Ovary (tissue), 9 donors: ENCODE results near the gene COG5. TPM values are rescaled to one million over a fixed set of nuclear protein-coding genes. Genes with fewer than 3 reads are reported as not detected.

Experiments
- DNase-seq, 5 donors: peaks; one replicate each; pipeline ENCODE4 v3.0.0-alpha.2; 2019 to 2020
- H3K27ac ChIP-seq, 2 donors: fragments of 200-600 bp; one replicate each; pipeline versions ENCODE4 v1.5.1 to v1.8.0; 2019 to 2022
- H3K27me3 ChIP-seq: fragments of 200-600 bp; one replicate; pipeline ENCODE4 v1.8.0; 2022
- H3K36me3 ChIP-seq: fragments of 200-600 bp; sonication (generic); one replicate; pipeline ENCODE4 v1.5.1; 2019
- H3K4me1 ChIP-seq: one replicate; pipeline ENCODE4 v1.8.1; 2013; ENCODE audit warnings: mild to moderate bottlenecking, moderate library complexity; ENCODE audit not compliant: insufficient read depth
- H3K4me3 ChIP-seq: fragments of 200-600 bp; sonication (generic); one replicate; pipeline ENCODE4 v1.5.1; 2017
- H3K9me3 ChIP-seq, 2 donors: fragments of 200-600 bp in 1 of 2; sonication (generic) in 1 of 2; one replicate each; pipeline versions ENCODE4 v1.5.1 to v1.8.1; 2013 to 2019; ENCODE audit warnings: mild to moderate bottlenecking in 1 of 2, moderate library complexity in 1 of 2
- CTCF ChIP-seq, 3 donors: fragments of 450-650 bp in 2 of 3; fragments of 200-600 bp in 1 of 3; IDR thresholded peaks; one replicate each; pipeline versions ENCODE4 v1.5.1 to v1.8.0; 2016 to 2022; ENCODE audit warnings: antibody characterized with exemption in 3 of 3, mild to moderate bottlenecking in 1 of 3
- EP300 ChIP-seq: sonication (generic); formaldehyde crosslinking; IDR thresholded peaks from one replicate; pipeline ENCODE4 v1.6.1; 2017; ENCODE audit warnings: antibody characterized with exemption
- POLR2A ChIP-seq: fragments of 450-650 bp; IDR thresholded peaks from one replicate; pipeline ENCODE4 v1.6.1; 2017; ENCODE audit warnings: antibody characterized with exemption, mild to moderate bottlenecking, moderate library complexity
- whole genome bisulfite sequencing, 3 donors: extraction: QIAGEN DNeasy Blood & Tissue Kit in 1 of 3; methylation state at CpG; one replicate each; pipeline versions ENCODE4 v1.1.5 to v1.1.7; 2013 to 2017; 5-methylcytosine and 5-hydroxymethylcytosine counted together
- intact Hi-C, 4 donors: fragments of 100-400 bp; cut with DNase I; formaldehyde crosslinking; loops; one replicate each; pipeline versions ENCODE4 v1.11.0 to v1.15.1; 2022 to 2023
- polyA plus RNA-seq, 2 donors: library from polyadenylated mRNA; stranded (reverse); fragments of 200-250 nt in 1 of 2; fragments of 350-450 nt in 1 of 2; fragmentation: Illumina TruSeq in 1 of 2; extraction: RNeasy Lipid Tissue Mini Kit (QIAGEN cat#74804) in 1 of 2; gene quantifications; one replicate each; pipeline ENCODE4 v1.2.3, GENCODE V29; 2013 to 2014
- total RNA-seq, 7 donors: library from RNA; depleted of rRNA in 2 of 7; stranded (reverse); fragments of >200 nt in 2 of 7; fragmentation: NEBNext Ultra II Directional in 3 of 7; extraction: Animal tissue kit (Norgen Biotek cat#: 25700) in 3 of 7; gene quantifications; one replicate each; pipeline versions ENCODE4 v1.1.0 to v1.2.4, GENCODE V29; 2016 to 2023
- donor health status: DM: no; HTN: no; CAD: no; lungs with moderate emphysema.
- donor health status: DM: no; HTN: no; CAD: no.
- donor health status: Bipolar disorder and iron deficiency.
- donor health status: DM: yes; HTN: yes; CAD: no.
- donor health status: DM: no; HTN: no; CAD: no.
- donor health status: DM: yes; HTN: yes; CAD: no.

COG5 gene
- total and polyA plus RNA-seq, 9 donors = 10.3 to 49.7 (median 37.6) TPM

- Histone ChIP-seq H3K27ac (no peak overlapping the region), H3K4me3 (no peak overlapping the region), H3K27me3 (no peaks in the 10 kb centered on the region), H3K4me1 (no peaks in the 10 kb centered on the region), H3K9me3 (no peaks in the 10 kb centered on the region), H3K36me3 (no peaks in the 10 kb centered on the region)
- intact Hi-C loops = no loop called here
- TF ChIP-seq POLR2A (no peak), CTCF (IDR thresholded peaks at IDR 0.05) (no peak), EP300 (no peak)
- DNase-seq = no peak
These were observed 158.2 kb downstream of the COG5 start for GRCh38 chr7:107405559-107405958.

- no peak for TF ChIP-seq CTCF (IDR thresholded peaks at IDR 0.05)
- no peak for TF ChIP-seq POLR2A
- TF ChIP-seq EP300 = no peak
- no peak for DNase-seq
- no peak overlapping the region for H3K27ac ChIP-seq
- H3K36me3 ChIP-seq = no peaks in the 10 kb centered on the region
- no peaks in the 10 kb centered on the region for H3K27me3 ChIP-seq
- intact Hi-C loops = no loop called here
- H3K4me3 ChIP-seq = no peak overlapping the region
- no peaks in the 10 kb centered on the region for H3K4me1 ChIP-seq
- no peaks in the 10 kb centered on the region for H3K9me3 ChIP-seq
- 89 to 90% (median 89%) methylated on average over 4 of the region's 4 CpGs for WGBS, 3 donors
These were observed 158.8 kb downstream of the COG5 start for GRCh38 chr7:107404740-107405537.

- Histone ChIP-seq H3K4me3 (no peak overlapping the region), H3K27me3 (no peaks in the 10 kb centered on the region), H3K36me3 (no peaks in the 10 kb centered on the region), H3K27ac (no peak overlapping the region), H3K9me3 (no peaks in the 10 kb centered on the region), H3K4me1 (no peaks in the 10 kb centered on the region)
- no peak for TF ChIP-seq POLR2A
- intact Hi-C loops = no loop called here
- 83 to 94% (median 91%) methylated on average over 9 of the region's 9 CpGs for WGBS, 3 donors
- DNase-seq = no peak
These were observed 165.6 kb downstream of the COG5 start for GRCh38 chr7:107398161-107398560.

GRCh38 chr7:107396990-107397389 lies 166.7 kb downstream of the COG5 start:
- Histone ChIP-seq H3K36me3 (no peaks in the 10 kb centered on the region), H3K27me3 (no peaks in the 10 kb centered on the region), H3K4me1 (no peaks in the 10 kb centered on the region), H3K9me3 (no peaks in the 10 kb centered on the region), H3K27ac (no peak overlapping the region), H3K4me3 (no peak overlapping the region)
- intact Hi-C loops = no loop called here
- 88 to 96% (median 92%) methylated on average over 2 of the region's 2 CpGs for WGBS, 3 donors
- no peak for DNase-seq
- no peak for TF ChIP-seq CTCF (IDR thresholded peaks at IDR 0.05)
- no peak for TF ChIP-seq EP300
- no peak for TF ChIP-seq POLR2A

- Histone ChIP-seq H3K27me3 (no peaks in the 10 kb centered on the region), H3K27ac (no peak overlapping the region), H3K9me3 (no peaks in the 10 kb centered on the region), H3K4me1 (no peaks in the 10 kb centered on the region), H3K4me3 (no peak overlapping the region), H3K36me3 (no peaks in the 10 kb centered on the region)
- intact Hi-C loops = no loop called here
- 91 to 100% (median 99%) methylated on average over 1 of the region's 1 CpG for WGBS, 3 donors
- no peak for DNase-seq
- TF ChIP-seq CTCF (IDR thresholded peaks at IDR 0.05) = no peak
- TF ChIP-seq POLR2A = no peak
- TF ChIP-seq EP300 = no peak
These were observed 167.6 kb downstream of the COG5 start for GRCh38 chr7:107396081-107396480.
